Loucy (cell line): ENCODE results near the gene TLX2.

Source experiments
- EZH2phosphoT487 ChIP-seq: fragments of 200-600 bp; IDR thresholded peaks from 2 replicates; pipeline ENCODE4 v1.6.1; 2018; ENCODE audit warnings: antibody characterized with exemption, mild to moderate bottlenecking, moderate library complexity, borderline replicate concordance
- TF ChIP-seq, protein P1 (sequence below): fragments of 200-600 bp; sonication (generic); conservative IDR thresholded peaks from 2 replicates; pipeline ENCODE4 v1.5.1; 2014; ENCODE audit warnings: mild to moderate bottlenecking, antibody characterized with exemption, low read length

DNA sequence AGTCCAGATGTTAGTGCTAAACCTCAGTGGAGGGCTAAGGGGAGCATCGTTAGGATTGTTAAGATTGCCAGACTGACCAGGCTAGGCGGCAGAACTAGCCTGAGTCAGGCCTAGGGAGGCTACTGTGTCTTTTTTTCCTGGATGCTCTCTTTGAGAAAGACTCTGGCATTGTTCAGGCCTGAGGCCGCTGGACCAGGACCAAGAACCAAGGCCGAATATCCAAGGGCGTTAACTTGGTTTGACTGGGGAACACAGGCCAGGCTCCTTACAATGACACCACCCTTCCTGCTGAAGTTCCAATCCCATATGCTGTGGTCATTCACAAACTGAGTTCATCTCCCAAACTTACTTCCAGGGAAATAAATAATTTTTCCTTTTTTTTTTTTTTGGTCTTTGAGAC lies 26.0 kb downstream of the TLX2 start:
- TF ChIP-seq, protein P1, sequence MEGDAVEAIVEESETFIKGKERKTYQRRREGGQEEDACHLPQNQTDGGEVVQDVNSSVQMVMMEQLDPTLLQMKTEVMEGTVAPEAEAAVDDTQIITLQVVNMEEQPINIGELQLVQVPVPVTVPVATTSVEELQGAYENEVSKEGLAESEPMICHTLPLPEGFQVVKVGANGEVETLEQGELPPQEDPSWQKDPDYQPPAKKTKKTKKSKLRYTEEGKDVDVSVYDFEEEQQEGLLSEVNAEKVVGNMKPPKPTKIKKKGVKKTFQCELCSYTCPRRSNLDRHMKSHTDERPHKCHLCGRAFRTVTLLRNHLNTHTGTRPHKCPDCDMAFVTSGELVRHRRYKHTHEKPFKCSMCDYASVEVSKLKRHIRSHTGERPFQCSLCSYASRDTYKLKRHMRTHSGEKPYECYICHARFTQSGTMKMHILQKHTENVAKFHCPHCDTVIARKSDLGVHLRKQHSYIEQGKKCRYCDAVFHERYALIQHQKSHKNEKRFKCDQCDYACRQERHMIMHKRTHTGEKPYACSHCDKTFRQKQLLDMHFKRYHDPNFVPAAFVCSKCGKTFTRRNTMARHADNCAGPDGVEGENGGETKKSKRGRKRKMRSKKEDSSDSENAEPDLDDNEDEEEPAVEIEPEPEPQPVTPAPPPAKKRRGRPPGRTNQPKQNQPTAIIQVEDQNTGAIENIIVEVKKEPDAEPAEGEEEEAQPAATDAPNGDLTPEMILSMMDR, result no peak
- no peak for TF ChIP-seq EZH2phosphoT487
